Measurements from ENCODE around the gene DSTN. TPM values are rescaled to one million over a fixed set of nuclear protein-coding genes. Genes with fewer than 3 reads are reported as not detected.

Gene DSTN
- total and polyA plus RNA-seq, 9 of the 15 experiments (the other 6 are each of a cell fraction or from before 2014, with no cell fraction given): 25.7 to 88.3 (median 61.0) TPM

DNA sequence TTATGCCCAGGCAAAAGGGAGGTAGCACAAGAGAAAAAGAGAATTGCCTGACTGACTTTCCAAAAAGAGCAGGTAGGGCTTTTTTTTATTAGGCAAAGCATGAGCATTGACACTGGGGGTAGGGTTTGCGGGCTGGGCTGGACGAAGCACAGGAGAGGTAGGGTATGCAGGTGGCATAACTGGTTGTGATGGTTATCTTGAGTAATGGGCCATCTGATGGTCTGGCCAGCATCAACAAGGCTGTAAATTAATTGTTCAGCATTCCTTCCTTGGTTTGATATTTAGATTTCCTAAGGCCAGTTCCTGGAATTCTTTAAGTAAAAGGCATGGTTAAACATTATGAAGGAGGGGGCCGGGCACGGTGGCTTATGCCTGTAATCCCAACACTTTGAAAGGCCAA, 24.7 kb upstream of the DSTN start:
- no peak for ATAC-seq

More for the DNA sequence above, 24.7 kb upstream of the DSTN start:
- in situ Hi-C loops (cut with MboI) (no loop called here), intact Hi-C loops (cut with micrococcal nuclease) (no loop called here)
- no peak overlapping the region for H3K9ac ChIP-seq (ENCODE audit: insufficient read depth in 1 of 2, low read depth in 2 of 2, low read length in 2 of 2)
- H3K4me3 ChIP-seq: no peak overlapping the region
- no peak overlapping the region for H3K4me2 ChIP-seq (ENCODE audit: insufficient read depth, low read length)
- no peaks in the 10 kb centered on the region for H3K4me1 ChIP-seq (replicated peaks in 1 of 2; ENCODE audit: control insufficient read depth in 2 of 2, insufficient read depth in 2 of 2, low read length in 2 of 2)
- no peaks in the 10 kb centered on the region for H3K79me2 ChIP-seq (ENCODE audit: control insufficient read depth, insufficient read depth, low read length)
- H4K20me1 ChIP-seq (replicated peaks; ENCODE audit: control insufficient read depth, insufficient read depth, low read length): no peaks in the 10 kb centered on the region
- TF ChIP-seq ETS2 (tag; IDR thresholded peaks at IDR 0.05; ENCODE audit: borderline replicate concordance, poor library complexity, severe bottlenecking): no peak
- no peak for TF ChIP-seq ZNF133 (CRISPR knock-in tag; IDR thresholded peaks at IDR 0.05)
- no peak for TF ChIP-seq XRCC3 (IDR thresholded peaks at IDR 0.05)
- TF ChIP-seq, protein P1, sequence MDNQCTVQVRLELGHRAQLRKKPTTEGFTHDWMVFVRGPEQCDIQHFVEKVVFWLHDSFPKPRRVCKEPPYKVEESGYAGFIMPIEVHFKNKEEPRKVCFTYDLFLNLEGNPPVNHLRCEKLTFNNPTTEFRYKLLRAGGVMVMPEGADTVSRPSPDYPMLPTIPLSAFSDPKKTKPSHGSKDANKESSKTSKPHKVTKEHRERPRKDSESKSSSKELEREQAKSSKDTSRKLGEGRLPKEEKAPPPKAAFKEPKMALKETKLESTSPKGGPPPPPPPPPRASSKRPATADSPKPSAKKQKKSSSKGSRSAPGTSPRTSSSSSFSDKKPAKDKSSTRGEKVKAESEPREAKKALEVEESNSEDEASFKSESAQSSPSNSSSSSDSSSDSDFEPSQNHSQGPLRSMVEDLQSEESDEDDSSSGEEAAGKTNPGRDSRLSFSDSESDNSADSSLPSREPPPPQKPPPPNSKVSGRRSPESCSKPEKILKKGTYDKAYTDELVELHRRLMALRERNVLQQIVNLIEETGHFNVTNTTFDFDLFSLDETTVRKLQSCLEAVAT (IDR thresholded peaks at IDR 0.05): no peak
- TF ChIP-seq, protein P2, sequence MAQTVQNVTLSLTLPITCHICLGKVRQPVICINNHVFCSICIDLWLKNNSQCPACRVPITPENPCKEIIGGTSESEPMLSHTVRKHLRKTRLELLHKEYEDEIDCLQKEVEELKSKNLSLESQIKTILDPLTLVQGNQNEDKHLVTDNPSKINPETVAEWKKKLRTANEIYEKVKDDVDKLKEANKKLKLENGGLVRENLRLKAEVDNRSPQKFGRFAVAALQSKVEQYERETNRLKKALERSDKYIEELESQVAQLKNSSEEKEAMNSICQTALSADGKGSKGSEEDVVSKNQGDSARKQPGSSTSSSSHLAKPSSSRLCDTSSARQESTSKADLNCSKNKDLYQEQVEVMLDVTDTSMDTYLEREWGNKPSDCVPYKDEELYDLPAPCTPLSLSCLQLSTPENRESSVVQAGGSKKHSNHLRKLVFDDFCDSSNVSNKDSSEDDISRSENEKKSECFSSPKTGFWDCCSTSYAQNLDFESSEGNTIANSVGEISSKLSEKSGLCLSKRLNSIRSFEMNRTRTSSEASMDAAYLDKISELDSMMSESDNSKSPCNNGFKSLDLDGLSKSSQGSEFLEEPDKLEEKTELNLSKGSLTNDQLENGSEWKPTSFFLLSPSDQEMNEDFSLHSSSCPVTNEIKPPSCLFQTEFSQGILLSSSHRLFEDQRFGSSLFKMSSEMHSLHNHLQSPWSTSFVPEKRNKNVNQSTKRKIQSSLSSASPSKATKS (CRISPR knock-in tag; IDR thresholded peaks at IDR 0.05): no peak
- 34% methylated on average over 3 of the region's 4 CpGs for WGBS (ENCODE audit: insufficient coverage, low coverage, missing lambda C conversion rate)
- H2AFZ ChIP-seq (ENCODE audit: low read depth, low read length): no peak overlapping the region
- H3K9me1 ChIP-seq (ENCODE audit: control insufficient read depth, insufficient read depth, low read length): no peaks in the 10 kb centered on the region
- DNase-seq (ENCODE audit: extremely low read depth in 1 of 4, low spot score in 3 of 4) (no peak), FAIRE-seq (no peak)
- no peaks in the 10 kb centered on the region for H3K9me3 ChIP-seq (replicated peaks; ENCODE audit: control insufficient read depth, insufficient read depth, low read depth, low read length)
- no peaks in the 10 kb centered on the region for H3K36me3 ChIP-seq (ENCODE audit: control insufficient read depth, insufficient read depth, low read length)
- no TSS peak for BruUV-seq (replicated peaks)
- peaks cover 0 to 4% of the 10 kb centered on the region in 2 experiments; a peak in 2 of 5 replicates for H3K27me3 ChIP-seq (ENCODE audit: control insufficient read depth in 2 of 2, insufficient read depth in 2 of 2, low read length in 2 of 2)
- CTCF ChIA-PET (ENCODE audit: low intra/inter-chr PET ratio): no interaction called here
- POLR2A ChIA-PET: no interaction called here
- H3K27ac ChIP-seq (ENCODE audit: extremely low read depth, low read depth, low read length): no peak overlapping the region
